Right lobe of liver (tissue), 4 donors: Measurements from ENCODE around the gene RHOH.

Experiments
- CTCF ChIP-seq, 4 donors: fragments of 200-600 bp in 3 of 4; fragments of 450-650 bp in 1 of 4; IDR thresholded peaks; one replicate each; pipeline versions ENCODE4 v1.5.1 to v1.8.0; 2016 to 2022; ENCODE audit warnings: antibody characterized with exemption in 4 of 4, mild to moderate bottlenecking in 2 of 4
- POLR2A ChIP-seq: fragments of 450-650 bp; IDR thresholded peaks from one replicate; pipeline ENCODE4 v1.6.1; 2017; ENCODE audit warnings: antibody characterized with exemption, mild to moderate bottlenecking
- donor health status: DM: no; HTN: no; CAD: no.
- donor health status: DM: no; HTN: no; CAD: no.
- donor health status: DM: no; HTN: yes; CAD: no.

- no peak for TF ChIP-seq CTCF (IDR thresholded peaks at IDR 0.05)
- TF ChIP-seq POLR2A = no peak
These were observed 66.0 kb downstream of the RHOH start for GRCh38 chr4:40262861-40263260.
